GM21619 (cell line): Measurements from ENCODE around the gene ABCF2.

Experiments
- ATAC-seq: cut with Tn5 transposase; IDR thresholded peaks from one replicate; pipeline ENCODE4 v1.9.1; 2021; ENCODE audit not compliant: unreplicated experiment

ABCF2 gene

DNA sequence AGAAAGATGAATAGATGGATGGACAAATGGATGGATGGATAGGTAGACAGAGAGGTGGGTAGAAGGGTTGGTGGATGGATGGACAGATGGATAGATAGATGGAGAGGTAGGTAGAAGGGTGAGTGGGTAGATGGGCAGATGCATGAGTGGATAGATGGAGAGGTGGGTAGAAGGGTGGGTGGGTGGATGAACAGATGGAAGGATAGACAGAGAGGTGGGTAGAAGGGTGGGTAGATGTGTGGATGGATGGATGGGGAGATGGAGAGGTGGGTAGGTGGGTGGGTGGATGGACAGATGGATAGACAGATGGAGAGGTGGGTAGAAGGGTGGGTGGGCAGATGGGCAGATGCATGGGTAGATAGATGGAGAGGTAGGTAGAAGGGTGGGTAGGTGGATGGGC is 29.1 kb downstream of the ABCF2 start:
- no peak for ATAC-seq

DNA sequence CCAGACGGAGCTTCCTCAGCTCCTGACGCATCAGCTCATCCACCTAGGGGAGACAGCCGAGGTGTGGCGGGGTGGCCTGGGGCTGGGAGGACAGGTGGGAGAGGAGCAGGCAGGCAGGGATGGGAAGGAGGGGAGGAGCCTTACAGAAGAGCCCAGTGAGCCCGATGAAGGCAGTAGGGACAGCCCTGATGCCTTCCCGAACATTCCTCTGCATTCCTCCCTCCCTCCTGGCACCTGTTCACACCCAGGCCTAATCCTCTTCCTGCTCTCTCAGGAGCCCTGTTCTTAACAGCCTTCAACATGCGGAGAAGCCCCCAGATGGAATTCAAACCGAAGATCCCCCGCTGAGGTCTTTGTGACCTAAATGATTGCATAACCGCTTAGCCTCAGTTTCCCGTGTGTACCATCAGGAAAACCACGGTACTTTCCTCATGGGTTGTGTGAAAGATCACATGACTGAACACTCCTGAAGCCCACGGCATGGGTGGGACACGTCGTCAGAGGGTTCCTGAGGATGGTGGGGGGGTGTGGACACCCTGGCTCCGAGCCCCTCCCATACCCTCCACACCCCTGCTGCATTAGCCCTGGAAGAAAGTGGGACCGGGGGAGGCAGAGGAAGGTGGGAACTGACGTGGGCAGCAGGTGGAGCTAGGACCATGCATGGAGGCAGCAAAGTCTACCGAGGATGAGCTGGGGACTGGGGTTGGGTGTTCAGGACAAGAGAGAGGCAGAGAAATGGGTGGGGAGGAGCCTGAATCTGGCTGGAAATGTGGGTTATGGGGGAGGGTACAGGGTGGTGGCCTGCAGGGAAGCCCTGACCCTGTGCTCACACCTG is 31.2 kb downstream of the ABCF2 start:
- no peak for ATAC-seq

DNA sequence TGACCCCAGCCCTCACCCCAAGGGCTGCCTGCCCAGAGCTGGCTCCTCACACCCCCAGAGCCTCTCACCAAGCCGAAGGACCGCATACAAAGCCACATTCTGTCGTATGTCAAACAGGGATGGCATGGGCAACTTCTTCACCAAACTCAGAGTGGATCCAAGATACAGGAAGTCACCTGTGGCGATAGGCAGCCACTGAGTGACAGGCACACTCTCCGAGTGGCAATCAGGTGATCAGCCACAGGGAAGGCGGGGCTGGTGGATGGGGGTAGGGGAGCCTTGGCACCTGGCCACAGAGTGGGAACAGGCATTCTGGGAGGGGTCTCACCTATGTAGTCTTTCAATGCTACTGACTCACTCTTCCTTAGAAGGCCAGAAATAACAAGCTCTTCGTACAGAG is 32.8 kb downstream of the ABCF2 start:
- no peak for ATAC-seq

DNA sequence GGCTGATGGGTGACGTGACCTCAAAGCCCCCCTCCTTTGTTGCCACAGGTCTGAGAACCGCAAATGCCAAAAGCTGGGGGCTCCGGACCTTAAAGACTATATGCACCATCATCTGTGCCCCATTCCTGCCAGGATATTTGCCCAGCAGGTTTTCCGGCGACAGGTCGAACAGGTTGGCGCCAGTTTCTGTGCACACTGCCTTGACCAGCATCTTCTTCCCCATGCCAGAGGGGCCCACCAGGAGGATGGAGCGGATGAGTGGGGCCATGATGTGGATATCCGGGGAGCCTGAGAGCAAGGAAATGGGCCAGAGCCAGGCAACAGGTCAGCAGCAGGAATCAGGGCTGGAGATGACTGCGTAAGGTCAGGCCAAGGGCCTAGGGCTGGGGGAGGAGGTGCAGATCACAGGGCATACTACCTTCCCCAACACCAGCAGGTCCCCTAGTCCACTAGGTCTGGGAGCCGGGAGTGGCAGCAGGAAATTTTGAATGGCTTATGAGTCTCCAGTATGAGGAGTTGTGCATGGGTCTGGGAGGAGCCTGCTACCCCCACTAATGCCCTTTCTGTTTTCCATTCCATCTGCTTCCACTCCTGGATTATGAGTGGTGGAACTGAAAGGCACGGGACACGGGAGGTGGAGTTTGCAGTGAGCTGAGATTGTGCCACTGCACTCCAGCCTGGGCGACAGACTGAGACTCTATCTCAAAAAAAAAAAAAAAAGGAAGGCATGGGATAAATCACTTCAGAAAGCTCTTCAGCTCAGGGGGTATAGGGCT is 33.6 kb downstream of the ABCF2 start:
- no peak for ATAC-seq

DNA sequence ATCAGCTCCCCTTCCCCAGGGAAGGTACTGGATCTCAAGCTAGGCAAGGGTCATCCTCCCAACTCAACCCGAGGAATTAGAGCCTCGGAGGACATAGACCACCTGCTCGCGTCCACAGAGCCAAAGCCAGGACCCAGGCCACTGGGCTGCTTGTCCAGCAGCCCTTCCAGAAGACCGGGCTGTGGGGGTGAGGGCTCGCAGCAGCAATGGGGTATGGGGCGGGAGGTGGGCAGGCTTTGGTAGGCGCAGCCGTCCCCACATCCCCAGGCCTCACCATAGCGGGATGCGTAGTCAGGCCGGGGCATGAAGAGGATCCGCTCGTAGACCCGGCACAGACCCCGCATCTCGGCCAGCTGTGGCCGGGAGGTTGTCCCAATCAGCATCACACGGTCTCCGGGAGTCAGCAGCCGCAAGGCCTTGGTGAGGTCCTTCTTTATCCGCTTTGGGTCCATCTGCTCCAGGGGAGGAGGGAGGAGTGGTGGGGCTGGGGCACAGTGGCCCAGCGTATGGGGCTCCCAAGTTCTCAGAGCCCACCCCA is 34.9 kb downstream of the ABCF2 start:
- no peak for ATAC-seq

DNA sequence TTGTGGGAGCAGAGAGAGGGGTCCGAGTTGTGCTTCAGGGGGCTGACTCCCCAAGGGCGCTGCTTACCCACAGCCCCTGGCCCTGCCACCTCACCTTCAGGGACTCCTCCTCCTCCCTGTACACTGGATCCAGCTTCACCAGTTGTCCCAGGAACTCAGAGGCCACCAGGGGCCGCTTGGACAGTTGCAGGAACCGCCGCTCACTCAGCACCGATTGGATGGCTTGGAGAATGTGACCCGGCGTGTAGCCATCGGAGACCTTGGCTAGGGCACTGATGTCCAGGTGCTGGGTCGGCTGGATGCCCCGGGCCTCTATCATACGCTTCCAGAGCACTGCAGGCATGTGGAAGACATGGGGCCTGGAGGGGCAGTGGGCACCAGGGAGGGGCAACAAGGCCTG is 35.5 kb downstream of the ABCF2 start:
- no peak for ATAC-seq

DNA sequence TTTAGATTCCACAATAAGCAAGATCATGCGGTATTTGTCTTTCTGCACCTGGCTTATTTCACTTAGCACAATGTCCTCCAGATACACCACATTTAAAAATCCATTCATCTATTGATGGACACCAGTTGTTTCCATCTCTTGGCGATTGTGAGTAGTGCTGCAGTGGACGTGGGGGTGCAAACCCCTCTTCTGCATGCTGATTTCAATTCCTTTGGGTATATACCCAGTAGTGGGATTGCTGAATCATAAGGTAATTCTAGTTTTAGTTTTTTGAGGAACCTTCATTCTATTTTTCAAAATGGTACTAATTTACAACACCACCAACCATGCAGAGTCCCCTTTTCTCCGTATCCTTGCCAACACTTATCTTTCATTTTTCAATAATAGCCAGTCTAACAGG is 38.0 kb downstream of the ABCF2 start:
- ATAC-seq: no peak

DNA sequence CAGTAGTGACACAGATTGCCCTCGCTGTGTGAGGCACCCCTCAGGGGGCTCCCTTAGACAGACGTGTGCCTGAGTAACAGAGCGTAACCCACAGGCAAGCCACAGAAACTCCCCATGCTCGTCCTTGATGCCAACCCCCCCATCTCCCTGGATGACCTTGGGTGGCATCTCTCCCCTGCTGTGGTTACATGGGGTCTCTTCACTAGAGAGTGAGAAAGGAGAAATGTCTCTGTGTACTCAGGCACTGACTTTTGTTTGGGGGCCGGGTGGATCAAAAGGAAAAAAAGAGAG is 38.8 kb downstream of the ABCF2 start:
- ATAC-seq: no peak

DNA sequence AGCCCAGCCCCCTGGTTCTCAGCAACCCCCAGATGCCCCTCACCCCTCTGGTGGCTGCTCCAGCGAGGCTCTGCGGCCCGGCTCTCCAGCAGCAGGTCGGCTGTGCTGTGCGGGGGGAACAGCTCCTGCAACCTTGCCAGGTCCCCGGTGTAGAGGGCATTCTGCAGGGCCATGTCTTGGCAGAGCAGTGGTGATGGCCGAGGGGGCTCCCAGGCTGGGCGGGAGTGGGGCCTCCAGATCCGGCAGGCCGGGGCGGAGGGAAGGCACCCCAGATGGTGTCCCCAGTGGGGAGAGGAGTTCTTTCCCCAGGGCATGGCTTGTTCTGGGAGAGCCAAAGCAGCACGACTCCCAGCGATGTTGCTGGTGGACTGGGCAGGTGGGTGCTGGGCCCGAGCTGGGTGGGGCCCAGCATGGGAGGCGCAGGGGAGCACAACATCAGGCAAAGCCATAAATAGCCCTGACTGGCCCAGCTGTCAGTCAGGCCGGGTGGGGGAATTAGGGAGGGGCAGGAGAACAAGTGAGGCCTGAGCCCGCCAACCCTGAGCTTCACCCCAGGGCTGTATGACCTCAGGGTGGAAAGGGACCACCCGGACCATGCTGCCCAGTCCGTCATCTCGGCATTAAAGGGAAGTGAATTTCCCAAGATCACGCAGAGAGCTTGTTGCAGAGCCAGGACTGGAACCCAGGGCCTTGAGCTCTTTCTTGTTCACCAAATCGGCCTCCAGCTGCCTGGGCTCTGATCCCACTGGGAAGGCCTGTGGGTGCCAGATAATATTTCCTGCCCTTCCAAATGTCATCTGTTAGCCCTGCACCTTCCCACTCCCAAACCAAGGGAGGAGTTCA is 39.4 kb downstream of the ABCF2 start:
- ATAC-seq: no peak

DNA sequence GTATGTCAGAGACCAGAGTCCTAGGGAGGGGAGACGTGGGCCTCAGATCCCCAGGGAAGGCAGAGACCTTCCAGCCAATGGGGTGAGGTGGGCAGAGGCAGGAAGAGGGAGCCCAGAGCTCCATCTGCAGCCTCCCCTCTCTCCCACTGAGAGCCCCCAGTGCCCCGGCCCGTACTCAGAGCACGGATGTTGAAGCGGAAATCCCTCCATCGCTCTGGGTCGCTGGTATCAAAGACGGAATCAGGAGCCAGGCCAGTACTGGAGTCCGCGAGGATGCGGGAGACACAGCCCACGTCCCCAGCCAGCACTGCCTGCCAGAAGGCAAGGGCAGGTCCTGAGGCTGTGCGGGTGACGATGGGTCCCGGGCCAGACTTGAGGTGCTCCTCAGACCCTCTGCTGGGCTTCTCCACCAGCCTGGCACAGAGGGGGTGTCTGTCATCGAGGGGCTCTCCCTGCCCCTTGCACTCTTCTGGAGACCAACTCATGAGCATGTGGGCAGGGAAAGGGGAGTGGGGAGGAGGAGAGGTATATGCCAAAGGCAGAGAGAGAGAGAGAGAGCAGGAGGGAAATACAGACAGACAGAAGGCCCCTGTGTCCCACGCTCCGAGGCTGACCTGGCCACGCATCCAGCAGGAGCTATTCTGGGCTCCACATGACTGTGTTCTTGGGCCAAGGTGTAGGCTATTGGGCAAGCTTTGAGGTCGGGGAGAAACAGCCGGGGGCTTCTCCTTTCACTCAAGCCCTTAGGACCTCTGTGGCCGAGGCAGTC is 40.2 kb downstream of the ABCF2 start, which contains the start of gene ASB10:
Gene ASB10 (minus strand): TSS at position 611 of the 769 bp plus-strand sequence. CDS start 120 bp downstream, at position 491.
- no peak for ATAC-seq

DNA sequence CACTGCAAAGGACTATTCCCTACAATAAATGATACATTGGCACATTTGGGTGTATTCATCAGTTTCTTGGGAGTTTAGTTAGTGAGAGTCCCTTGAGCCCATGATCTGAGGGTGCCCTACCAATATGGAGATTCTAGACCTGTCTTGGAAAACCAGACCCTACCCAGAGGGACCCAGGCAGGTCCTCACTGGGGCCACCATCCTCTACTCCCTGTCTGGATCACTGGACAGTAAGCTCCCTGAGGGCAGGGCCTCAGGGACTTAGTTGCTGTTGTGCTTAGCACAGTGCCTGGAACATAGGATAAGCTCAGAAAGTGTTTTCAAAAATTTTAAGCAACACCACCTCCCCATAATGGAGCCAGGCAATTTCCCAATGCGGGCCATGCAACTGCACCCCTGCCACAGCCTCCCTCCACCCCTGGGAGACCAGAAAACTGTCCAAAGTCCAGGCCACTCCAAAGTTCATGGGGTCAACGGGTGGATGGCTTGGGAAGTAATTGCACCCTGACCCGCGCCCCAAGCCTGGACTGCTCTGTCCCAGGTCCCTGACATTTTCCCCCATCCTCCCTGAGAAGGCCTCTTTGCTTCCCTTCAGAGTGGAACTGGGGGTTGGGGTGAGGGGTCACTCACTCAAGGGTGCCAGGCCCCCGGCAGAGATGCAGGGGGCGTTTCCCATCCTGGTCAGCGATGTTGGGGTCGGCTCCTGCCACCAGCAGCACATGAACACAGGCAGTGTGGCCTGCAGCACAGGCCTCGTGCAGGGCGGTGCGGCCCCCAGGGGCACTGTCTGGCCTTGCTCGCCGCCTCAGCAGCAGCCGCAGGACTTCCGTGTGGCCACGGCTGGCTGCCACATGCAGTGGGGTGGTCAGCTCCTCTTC is 41.0 kb downstream of the ABCF2 start:
- ATAC-seq: no peak

DNA sequence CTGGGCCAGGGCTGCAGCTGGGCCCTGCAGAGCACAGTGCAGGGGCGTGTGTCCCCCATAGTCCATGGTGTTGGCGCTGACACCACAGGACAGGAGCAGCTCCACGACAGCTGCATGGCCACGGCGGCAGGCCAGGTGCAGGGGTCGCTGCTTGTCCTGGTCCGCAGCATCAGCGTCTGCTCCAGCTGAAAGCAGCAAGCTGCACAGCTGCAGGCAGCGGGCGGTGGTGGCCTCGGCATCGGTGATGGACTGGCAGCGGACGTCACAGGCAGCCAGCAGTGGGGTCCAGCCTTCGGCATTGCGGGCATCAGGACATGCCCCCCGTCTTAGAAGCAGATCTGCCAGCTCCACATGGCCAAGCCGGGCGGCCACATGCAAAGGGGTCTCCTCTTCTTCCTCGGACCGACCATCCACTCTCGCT is 46.0 kb downstream of the ABCF2 start:
- no peak for ATAC-seq

DNA sequence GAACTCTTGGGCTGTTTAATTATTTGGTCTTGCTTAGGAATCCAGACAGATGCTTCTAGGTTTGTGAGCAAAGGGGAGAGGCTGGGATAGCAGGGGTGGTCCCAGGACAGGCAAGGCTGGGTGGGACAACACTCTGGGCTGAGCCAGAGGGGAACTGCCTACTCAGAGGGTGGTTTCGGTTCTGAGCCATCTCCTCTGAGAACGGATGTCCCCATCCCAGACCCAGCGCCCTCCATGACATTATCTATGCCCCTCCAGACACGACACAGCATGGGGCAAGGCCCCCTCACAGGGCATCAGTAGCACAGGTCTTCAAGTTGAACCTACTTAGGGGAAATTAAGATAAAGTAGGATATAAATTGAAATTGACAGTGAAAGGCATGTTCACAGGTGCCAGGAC is 47.1 kb downstream of the ABCF2 start:
- no peak for ATAC-seq

DNA sequence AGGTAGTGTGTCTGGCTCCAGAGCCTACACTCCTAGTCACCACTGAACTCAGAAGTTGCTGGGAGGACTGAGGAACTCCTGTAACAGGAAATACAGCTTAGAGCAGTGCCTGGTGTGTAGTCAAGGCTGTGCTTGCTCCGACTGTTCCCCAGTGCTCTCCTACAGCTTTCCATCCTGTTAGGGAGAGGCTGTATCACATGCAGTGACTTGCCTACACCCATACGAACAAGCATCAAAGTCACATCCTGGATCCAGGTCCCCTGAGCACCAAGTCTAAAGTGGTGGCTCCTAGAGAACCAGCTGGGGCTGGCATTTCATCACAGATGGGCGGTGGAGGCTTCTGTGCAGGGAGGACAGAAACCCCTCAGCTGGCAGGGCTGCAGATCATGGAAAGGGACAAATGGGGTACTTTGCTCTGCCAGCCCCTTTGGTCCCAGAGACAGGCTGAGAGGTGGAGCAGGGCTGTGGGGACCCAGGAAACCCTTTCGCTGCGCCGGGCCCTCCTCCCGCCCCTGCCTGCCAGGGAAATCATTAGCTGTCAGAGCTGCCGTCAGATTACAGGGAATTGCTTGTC is 47.6 kb downstream of the ABCF2 start:
- no peak for ATAC-seq

DNA sequence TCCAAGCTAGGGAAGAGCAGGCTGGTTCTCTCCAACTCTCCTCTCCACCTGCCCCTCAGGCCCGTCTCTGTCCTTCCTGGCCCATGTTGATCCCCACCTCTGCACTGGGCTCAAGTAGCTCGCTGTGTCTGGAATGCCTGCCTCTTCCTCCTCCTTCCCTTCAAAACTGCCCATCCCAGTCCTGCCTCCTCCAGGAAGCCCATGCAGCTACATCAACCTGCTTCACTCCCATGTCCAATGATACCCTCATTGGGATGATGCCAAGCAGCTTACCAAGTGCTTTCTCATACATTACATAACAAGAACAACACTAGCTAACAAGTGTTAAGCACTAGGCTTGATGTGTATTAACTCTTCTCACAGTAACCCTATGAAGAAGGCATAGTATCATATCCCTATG is 48.2 kb downstream of the ABCF2 start:
- ATAC-seq: no peak

DNA sequence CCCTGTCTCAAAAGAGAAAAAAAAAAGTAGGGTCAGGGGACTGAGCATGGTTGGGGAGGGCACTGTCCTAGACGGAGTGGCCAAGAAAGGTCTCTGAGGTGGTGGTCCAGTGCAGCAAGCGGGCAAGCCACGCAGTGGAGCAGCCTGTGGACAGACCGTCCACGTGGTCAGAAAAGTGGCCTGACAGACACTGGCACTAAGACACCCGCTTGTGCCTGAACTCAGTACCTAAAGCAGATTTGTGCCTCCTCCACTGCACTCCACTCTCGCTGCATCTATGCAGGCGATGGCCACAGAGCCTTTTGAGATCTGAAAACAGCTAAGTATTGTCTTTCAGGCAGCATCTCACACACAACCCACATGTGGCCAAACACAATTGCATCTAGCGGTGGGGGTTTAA is 48.8 kb downstream of the ABCF2 start:
- no peak for ATAC-seq

DNA sequence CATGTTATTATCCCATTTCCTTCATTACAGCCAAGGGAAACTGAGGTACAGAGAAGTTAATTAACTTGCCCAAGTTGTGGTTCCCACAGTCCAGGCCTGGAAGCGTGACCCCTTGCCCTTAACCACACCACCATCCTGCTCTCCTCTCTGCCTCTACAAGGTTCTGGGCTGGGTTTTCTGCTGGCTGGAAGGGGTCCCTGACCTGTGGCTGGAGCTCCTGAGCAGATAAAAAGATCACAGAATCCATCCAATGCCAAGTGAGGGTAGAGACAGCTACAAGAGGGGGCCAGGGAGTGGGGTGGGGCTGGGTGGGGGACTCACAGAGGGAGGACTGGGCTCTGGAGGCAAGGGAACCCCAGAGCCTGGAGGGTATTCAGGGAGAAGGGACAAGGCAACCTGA is 49.7 kb downstream of the ABCF2 start:
- ATAC-seq: no peak

DNA sequence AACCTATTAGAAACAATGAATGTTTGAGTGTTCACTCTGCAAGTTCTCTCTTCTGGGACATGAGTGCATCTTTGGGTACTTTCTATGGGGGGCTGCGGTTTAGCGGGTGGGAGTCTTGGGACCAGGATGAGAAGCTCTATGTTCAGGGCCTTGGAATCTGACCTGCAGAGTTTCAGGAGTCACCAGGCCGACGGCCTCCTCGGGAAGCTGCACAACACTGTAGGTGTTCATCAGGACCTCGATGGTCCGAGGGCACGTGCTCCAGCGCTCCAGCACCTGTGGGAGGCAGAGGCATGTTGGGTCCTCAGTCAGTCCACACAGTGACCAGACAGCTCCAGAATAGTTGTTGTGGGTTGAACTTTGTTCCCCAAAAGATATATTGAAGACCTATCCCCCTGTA is 50.6 kb downstream of the ABCF2 start:
- no peak for ATAC-seq

DNA sequence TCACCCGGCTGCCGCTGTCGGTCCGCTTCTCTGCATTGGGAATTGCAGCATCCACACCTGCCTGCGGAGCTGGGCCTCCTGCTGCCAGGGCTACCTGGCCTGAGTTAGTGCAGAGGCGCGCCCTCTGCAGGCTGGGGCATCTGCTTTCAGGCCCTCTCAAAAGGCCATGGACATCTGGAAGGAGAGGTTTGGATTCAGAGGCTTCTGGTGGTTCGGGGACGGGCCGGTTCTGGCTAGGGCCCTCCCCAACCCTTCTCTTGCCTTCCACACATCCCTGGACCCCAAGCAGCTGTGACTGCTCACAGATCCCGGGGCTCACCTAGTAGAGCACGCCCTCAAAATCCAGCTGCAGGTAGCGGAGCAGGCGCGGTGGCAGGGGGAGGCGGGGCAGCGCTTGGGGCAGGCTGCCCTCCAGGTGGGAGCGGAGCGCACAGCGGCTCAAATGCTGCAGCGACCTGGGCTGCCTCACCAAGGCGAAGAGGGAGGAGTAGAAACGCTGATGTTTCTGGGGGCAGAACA is 51.2 kb downstream of the ABCF2 start:
- ATAC-seq: no peak
